HG03575 (cell line): ENCODE data around the gene FOXO3.

ENCODE experiments used
- ATAC-seq: cut with Tn5 transposase; IDR thresholded peaks from one replicate; pipeline ENCODE4 v1.9.1; 2021; ENCODE audit not compliant: unreplicated experiment, insufficient number of reproducible peaks, low FRiP score; ENCODE audit errors: extremely low read depth

Gene FOXO3

GRCh38 chr6:108619431-108620197 is 58.9 kb downstream of the FOXO3 start:
- no peak for ATAC-seq

- no peak for ATAC-seq
Measured at GRCh38 chr6:108621117-108621516, 60.4 kb downstream of the FOXO3 start.

- no peak for ATAC-seq
Measured at GRCh38 chr6:108622641-108623298, 62.1 kb downstream of the FOXO3 start.

- no peak for ATAC-seq
Measured at GRCh38 chr6:108623995-108624394, 63.3 kb downstream of the FOXO3 start.

GRCh38 chr6:108625581-108625980 is 64.9 kb downstream of the FOXO3 start:
- no peak for ATAC-seq

GRCh38 chr6:108626777-108627176 is 66.1 kb downstream of the FOXO3 start:
- ATAC-seq = no peak

GRCh38 chr6:108627692-108628550 is 67.2 kb downstream of the FOXO3 start:
- no peak for ATAC-seq

GRCh38 chr6:108630050-108630714 is 69.5 kb downstream of the FOXO3 start:
- no peak for ATAC-seq

- no peak for ATAC-seq
Measured at GRCh38 chr6:108632441-108632840, 71.7 kb downstream of the FOXO3 start.

GRCh38 chr6:108633436-108633835 is 72.7 kb downstream of the FOXO3 start:
- no peak for ATAC-seq

GRCh38 chr6:108635505-108636226 is 74.9 kb downstream of the FOXO3 start:
- no peak for ATAC-seq

- no peak for ATAC-seq
Measured at GRCh38 chr6:108637963-108638362, 77.2 kb downstream of the FOXO3 start.

- ATAC-seq = no peak
Measured at GRCh38 chr6:108638993-108639392, 78.3 kb downstream of the FOXO3 start.

GRCh38 chr6:108640104-108640503 is 79.4 kb downstream of the FOXO3 start:
- ATAC-seq = no peak

GRCh38 chr6:108643184-108643583 is 82.5 kb downstream of the FOXO3 start:
- no peak for ATAC-seq

GRCh38 chr6:108644252-108644651 is 83.5 kb downstream of the FOXO3 start:
- ATAC-seq = no peak

GRCh38 chr6:108648191-108648590 is 87.5 kb downstream of the FOXO3 start:
- no peak for ATAC-seq

- no peak for ATAC-seq
Measured at GRCh38 chr6:108650325-108650724, 89.6 kb downstream of the FOXO3 start.

GRCh38 chr6:108650781-108651180 is 90.1 kb downstream of the FOXO3 start:
- ATAC-seq = no peak
